ENCODE data around the gene ZNF835.
"Not testable (repeated sequence)": the region's sequence is repeated elsewhere in the genome, so short reads cannot be mapped to it uniquely, and the experiment has no call there.

ZNF835 gene

GRCh38 chr19:56671613-56671994, at the start of gene ZNF835:
Gene ZNF835 (minus strand): TSS chr19:56671757. CDS start chr19:56665198, 6,559 bp downstream.
- DNase-seq: peak; percentile 47

- no peak for DNase-seq
These were observed 48.7 kb upstream of the ZNF835 start for GRCh38 chr19:56720281-56720680.

- DNase-seq: no peak
These were observed 46.7 kb upstream of the ZNF835 start for GRCh38 chr19:56718231-56718630.

GRCh38 chr19:56712611-56713276, 41.2 kb upstream of the ZNF835 start:
- no peak for DNase-seq

- no peak for DNase-seq
These were observed 38.9 kb upstream of the ZNF835 start for GRCh38 chr19:56710437-56710836.

DNA sequence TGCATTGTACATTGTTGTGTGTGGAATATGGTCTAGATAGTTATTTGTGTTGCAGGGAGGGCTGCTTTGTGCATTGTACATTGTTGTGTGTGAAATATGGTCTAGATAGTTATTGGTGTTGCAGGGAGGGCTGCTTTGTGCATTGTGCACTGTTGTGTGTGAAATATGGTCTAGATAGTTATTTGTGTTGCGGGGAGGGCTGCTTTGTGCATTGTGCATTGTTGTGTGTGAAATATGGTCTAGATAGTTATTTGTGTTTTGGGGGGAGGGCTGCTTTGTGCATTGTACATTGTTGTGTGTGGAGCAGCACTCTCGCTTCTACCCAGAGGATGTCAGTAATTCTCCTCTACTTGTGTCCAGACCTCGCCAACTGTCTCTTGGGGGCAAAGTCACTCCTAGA, 36.3 kb upstream of the ZNF835 start:
- DNase-seq: no peak

- no peak for DNase-seq
These were observed 34.4 kb upstream of the ZNF835 start for GRCh38 chr19:56705939-56706338.

DNA sequence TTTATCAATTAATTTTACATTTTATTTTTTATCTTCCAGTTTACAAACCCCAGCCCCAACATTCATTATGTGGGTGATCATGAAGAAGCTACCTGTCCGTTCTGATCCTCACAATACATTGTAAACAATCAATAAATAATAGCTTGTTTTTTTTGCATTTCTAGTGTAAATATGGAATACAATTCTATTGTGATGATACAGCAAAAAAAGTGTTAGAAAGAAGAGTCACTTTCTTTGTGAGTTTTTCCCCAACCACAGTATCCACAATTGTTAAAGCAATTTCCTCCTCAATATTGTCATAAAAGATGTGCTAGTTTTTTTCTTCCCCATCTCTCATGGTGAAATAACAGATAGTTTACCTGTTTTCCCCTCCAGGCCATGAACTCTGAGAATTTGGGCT, 30.3 kb upstream of the ZNF835 start:
- DNase-seq: no peak

DNA sequence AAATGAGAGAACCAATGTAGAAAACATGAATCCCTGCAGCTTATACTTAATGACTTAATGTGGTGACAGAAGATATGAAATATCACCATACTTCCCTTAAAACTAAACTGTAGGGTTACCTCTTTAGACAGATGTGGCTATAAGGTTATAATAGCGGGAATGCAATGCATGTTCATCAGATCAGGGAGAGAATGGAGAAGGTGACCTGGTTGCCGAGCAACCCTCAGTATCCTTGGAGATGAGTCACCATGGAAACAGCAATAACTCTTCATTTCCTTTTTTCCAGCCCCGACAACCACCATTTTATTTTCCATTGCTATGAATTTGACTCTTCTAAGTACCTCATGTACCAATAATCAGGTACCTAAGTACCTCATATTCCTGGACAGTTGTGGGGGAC, 28.0 kb upstream of the ZNF835 start:
- no peak for DNase-seq

- DNase-seq: peak; percentile 48
These were observed 20.8 kb upstream of the ZNF835 start for GRCh38 chr19:56692206-56692895.

GRCh38 chr19:56690670-56691069, 19.1 kb upstream of the ZNF835 start:
- no peak for DNase-seq

GRCh38 chr19:56689198-56689597, 17.6 kb upstream of the ZNF835 start:
- DNase-seq: no peak

- peak; percentile 60 for DNase-seq
These were observed 15.5 kb upstream of the ZNF835 start for GRCh38 chr19:56687031-56687430.

DNA sequence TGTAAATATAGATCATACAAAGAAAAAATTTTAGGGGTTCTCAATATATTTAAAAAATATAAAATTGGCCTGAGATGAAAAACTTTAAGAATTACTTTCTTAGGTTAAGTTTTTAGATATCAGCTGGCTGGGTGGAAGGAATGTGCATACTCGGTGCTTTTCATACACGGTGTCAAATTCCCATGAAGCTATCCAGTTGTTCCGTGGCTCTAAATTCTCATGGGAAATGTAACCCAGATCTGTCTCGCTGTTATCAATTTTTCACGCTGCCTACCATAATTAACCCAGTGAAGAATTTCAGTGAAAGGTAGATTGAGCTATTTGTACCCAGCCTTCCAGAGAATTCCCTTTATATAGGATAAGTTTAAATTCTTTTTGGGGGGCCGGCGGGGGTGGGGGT, 11.6 kb upstream of the ZNF835 start:
- peak; percentile 7 for DNase-seq

GRCh38 chr19:56681702-56682101, 10.1 kb upstream of the ZNF835 start:
- DNase-seq: no peak

- DNase-seq: no peak
These were observed 6.6 kb upstream of the ZNF835 start for GRCh38 chr19:56678205-56678604.

DNA sequence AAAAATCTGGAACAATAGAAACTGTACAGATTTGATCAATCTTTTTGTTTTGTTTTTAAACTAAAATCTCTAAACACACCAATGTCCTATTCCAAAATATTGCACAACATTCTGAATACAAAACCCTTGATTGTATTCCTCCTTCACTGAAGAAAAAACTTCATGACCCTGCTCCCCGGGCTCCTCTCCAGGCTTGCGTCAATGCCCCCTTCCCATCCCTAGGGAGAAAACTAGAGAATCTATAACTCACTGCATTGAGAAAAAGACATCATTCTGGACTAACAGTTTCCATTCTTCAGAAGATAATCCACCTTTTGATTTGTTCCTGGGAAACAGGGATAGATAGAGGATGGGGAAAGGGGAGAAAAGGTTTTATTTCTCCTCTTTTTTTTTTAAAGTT, 1.1 kb upstream of the ZNF835 start:
- DNase-seq: not testable (repeated sequence)

GRCh38 chr19:56670961-56671612, 470 bp downstream of the ZNF835 start:
- no peak for DNase-seq

DNA sequence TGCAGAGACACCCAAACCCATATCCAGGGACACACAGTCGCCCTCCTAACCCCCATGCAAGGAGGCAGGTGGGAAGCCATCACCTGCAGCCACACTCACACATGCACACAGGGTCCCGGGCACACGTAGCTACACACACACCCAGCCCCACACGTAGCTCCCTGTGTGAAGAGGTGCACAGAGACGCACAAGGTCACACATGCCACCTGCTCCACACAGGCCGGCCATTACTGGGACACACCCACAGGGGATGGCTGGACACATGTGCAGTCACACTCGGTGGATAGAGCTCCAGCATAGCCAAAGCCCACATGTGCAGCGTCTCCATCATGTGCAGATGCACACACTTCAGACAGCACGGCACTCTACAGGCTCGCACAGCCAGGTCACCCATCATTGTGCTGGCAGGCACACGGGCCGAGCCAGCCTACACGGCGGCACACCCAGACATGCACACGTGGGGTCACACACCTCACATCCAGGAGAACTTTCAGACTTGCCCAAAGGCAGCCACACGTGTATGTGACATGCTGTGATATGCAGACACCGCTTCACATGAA, 1.1 kb downstream of the ZNF835 start:
- no peak for DNase-seq

DNA sequence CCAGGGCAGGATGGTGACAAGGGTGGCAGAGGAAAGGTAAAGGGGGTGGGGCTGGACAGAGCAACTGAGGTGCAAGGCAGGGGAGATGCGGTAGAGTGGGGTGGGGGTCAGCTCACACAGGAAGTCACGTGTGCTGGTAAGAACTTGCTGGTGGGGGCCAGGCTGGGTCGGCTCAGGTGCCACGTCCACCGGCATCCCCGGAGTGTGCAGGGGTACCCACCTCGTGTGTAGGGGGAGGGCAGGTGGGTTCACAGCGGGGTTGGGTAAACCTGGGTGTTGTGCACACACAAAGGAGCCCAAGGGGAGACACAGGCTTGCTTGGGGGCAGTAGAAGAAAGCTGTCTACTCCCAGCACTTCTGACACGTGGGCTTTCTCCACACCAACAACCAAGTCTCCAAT, 2.9 kb downstream of the ZNF835 start:
- DNase-seq: no peak

DNA sequence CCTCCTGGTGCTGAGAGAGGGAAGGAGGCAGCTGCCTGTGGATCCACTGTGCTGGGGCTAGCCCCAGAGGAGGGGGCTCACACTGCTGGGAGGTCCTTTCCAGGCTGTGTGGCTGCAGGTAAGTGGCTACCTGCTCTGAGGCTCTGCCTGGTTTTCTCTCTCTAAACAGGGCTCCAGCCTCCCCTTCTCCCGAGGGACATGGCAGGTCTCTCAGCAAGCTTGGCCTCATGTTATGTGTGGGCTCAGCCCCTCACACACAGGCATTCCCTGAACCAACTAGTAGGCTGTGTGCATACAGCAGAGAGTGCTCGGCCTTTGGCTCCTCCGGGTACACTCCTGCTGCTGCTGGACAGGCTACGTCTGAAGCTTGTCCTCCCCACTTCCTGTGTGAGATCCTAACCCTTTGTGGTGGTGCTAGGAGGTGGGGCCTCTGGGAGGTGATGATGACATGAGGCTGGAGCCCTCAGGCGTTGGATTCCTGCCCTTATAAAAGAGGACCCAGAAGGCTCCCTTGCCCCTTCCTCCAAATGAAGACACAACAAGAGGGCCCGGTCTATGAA, 4.2 kb downstream of the ZNF835 start:
- DNase-seq: no peak

DNA sequence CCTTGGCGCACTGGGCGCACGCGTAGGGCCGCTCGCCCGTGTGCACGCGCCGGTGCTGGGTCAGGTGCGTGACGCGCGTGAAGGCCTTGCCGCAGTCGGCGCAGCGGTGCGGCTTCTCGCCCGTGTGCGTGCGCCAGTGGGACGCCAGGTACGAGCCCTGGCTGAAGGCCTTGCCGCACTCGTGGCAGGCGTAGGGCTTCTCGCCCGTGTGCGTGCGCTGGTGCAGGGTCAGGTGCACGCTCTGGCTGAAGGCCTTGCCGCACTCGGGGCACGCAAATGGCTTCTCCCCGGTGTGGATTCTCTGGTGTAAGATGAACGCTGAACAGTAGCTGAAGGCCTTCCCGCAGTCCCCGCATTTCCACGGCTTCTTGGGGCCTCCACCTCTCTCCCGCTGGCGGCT, 7.0 kb downstream of the ZNF835 start:
- DNase-seq: no peak

DNA sequence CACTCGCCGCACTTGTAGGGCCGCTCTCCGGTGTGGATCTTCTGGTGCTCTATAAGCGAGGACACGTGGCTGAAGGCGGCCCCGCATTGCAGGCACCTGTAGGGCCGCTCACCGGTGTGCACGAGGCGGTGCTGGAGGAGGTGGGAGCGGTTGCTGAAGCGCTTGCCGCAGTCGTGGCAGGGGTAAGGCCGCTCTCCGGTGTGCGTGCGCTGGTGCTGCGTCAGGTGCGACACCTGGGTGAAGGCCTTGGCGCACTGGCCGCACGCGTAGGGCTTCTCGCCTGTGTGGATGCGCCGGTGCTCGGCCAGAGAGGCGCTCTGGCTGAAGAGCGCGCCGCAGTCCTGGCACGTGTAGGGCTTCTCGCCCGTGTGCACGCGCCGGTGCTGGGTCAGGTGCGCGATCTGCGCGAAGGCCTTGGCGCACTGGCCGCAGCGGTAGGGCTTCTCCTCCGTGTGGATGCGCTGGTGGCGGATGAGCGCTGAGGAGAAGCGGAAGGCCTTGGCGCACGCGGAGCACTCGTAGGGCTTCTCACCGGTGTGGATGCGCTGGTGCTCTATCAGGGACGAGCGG, 7.5 kb downstream of the ZNF835 start:
- DNase-seq: no peak

Data from kidney glomerular epithelial cell (primary cell).